Measurements from ENCODE around the gene DPP3. TPM values are rescaled to one million over a fixed set of nuclear protein-coding genes. Genes with fewer than 3 reads are reported as not detected.
A peak's percentile ranks its signal among the peaks of the same experiment; 100 is the strongest.
"Not testable (repeated sequence)": the region's sequence is repeated elsewhere in the genome, so short reads cannot be mapped to it uniquely, and the experiment has no call there.

DPP3 gene, protein sequence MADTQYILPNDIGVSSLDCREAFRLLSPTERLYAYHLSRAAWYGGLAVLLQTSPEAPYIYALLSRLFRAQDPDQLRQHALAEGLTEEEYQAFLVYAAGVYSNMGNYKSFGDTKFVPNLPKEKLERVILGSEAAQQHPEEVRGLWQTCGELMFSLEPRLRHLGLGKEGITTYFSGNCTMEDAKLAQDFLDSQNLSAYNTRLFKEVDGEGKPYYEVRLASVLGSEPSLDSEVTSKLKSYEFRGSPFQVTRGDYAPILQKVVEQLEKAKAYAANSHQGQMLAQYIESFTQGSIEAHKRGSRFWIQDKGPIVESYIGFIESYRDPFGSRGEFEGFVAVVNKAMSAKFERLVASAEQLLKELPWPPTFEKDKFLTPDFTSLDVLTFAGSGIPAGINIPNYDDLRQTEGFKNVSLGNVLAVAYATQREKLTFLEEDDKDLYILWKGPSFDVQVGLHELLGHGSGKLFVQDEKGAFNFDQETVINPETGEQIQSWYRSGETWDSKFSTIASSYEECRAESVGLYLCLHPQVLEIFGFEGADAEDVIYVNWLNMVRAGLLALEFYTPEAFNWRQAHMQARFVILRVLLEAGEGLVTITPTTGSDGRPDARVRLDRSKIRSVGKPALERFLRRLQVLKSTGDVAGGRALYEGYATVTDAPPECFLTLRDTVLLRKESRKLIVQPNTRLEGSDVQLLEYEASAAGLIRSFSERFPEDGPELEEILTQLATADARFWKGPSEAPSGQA
- total RNA-seq, result 49.9 and 56.0 TPM in 2 replicates

GRCh38 chr11:66480117-66480938 lies at the start of gene DPP3:
Gene DPP3, plus strand, starts transcription at chr11:66480434. Its CDS starts 1,767 bp downstream, at chr11:66482201.
- DNase-seq (ENCODE audit: low read depth in 2 of 2), result peak; percentile 91 to 98

DNA sequence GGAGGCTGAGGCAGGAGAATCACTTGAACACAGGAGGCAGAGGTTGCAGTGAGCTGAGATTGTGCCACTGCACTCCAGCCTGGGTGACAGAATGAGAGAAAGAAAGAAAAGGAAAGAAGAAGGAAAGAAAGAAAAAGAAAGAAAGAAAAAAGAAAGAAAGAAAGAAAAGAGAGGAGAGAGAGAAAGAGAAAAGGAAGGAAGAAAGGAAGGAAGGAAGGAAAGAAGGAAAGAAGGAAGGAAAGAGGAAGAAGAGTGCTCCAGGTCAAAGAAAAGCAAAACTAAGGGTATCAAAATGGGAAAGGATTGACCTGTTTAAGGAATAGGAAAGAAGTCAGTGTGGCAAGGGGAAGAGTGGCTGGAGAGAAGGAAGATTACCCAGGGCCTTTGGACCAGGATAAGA lies 48.9 kb upstream of the DPP3 start:
- DNase-seq (ENCODE audit: low read depth in 2 of 2), result not testable (repeated sequence)

- DNase-seq (ENCODE audit: low read depth in 2 of 2), result not testable (repeated sequence)
Observed at GRCh38 chr11:66431871-66432329, 48.3 kb upstream of the DPP3 start.

GRCh38 chr11:66432597-66432996 lies 47.6 kb upstream of the DPP3 start:
- no peak for DNase-seq (ENCODE audit: low read depth in 2 of 2)

- DNase-seq (ENCODE audit: low read depth in 2 of 2), result no peak
Observed at GRCh38 chr11:66437979-66438503, 42.2 kb upstream of the DPP3 start.

DNA sequence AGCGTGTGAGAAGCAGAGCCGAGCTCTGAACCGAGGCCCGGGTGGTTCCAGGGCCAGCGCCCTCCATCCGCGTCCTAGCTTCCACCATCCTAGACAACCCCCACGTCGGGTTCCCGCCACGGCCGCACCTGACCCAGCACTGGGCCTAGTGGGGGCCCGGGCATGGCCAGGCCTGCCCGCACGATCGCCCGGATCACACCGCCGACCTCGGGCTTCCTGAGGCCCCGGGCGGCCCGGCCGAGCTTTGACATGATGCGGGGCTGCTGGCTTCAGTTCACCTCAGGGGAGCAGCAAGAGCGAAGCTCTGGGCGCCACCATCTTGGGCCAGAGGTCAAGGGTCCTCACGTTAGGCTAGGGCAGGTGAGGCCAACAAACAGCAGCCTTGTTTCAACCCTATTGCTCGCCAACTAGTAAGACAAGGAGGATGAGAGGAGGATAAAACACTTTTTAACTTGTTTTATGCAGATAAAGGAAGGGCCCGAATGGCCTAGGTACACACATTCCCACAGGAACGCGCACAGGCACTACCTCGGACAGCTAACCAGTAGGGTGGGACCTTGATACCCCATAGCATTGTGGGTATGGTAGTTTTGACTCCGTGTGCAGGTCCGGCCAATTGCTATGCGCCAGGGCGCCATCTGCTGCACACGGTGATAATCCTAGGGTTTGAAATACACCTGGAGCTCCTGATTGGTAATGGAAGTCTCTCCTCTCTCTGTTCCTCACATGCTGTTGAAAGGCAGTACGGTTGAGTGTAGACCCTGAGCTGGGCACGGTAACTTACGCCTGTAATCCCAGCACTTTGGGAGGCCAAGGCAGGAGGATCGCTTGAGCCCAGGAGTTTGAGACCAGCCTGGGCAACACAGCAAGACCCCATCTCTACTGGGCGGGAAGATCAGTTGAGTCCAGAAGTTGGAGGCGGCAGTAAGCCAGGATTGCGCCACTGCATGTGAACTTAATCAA lies 41.4 kb upstream of the DPP3 start, which contains the start of gene MRPL11:
Gene MRPL11, minus strand, starts transcription at position 345 of the 963 bp plus-strand sequence. Its CDS starts 94 bp downstream, at position 251.
- peak; percentile 92 to 95 for DNase-seq (ENCODE audit: low read depth in 2 of 2)

- not testable (repeated sequence) for DNase-seq (ENCODE audit: low read depth in 2 of 2)
Observed at GRCh38 chr11:66440101-66440939, 39.9 kb upstream of the DPP3 start.

DNA sequence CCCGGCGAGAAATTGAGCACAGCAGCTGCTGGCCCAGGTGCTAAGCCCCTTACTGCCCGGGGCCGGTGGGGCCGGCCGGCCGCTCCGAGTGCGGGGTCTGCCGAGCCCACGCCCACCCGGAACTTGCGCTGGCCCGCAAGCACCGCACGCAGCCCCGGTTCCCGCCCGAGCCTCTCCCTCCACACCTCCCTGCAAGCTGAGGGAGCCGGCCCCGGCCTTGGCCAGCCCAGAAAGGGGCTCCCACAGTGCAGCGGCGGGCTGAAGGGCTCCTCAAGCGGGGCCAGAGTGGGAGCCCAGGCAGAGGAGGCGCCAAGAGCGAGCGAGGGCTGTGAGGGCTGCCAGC lies 39.3 kb upstream of the DPP3 start:
- DNase-seq (ENCODE audit: low read depth in 2 of 2), result not testable (repeated sequence)

- no peak for DNase-seq (ENCODE audit: low read depth in 2 of 2)
Observed at GRCh38 chr11:66443602-66444001, 36.6 kb upstream of the DPP3 start.

- DNase-seq (ENCODE audit: low read depth in 2 of 2), result no peak
Observed at GRCh38 chr11:66447012-66447411, 33.2 kb upstream of the DPP3 start.

DNA sequence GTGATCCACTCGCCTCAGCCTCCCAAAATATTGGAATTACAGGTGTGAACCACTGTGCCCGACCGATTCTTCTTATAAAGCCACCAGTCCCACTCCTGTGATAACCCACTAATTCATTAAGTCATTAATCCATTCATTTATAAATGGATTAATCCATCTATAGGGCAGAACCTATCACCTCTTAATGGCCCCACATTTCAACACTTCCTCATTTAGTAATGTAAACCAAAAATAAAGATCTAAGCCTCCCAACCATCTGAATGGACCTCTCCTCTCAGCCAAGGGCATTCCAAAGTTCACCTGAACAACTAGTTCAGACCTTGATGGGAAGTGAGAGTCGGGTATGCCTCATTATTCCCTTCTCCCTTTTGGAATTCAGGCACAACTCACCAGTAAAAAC lies 31.7 kb upstream of the DPP3 start:
- DNase-seq (ENCODE audit: low read depth in 2 of 2), result no peak

GRCh38 chr11:66450560-66450959 lies 29.7 kb upstream of the DPP3 start:
- DNase-seq (ENCODE audit: low read depth in 2 of 2), result no peak

DNA sequence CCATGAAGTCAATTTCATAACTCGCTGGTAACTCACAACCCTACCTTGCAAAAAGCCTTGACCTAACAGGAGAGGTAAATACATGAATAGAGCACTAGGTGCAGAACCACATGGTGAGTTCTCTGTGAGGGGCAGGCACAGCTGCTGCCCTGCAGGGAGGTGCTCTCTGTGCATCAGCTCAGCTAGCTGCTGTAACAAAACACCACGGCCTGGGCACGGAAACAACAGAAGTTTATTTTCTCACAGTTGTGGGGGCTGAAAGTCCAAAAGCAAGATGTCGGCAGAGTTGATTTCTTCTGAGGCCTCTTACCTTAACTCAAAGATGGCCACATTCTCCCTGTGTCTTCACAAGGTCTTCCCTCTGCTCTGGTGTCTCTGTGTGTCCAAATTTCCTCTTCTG lies 28.6 kb upstream of the DPP3 start:
- no peak for DNase-seq (ENCODE audit: low read depth in 2 of 2)

- no peak for DNase-seq (ENCODE audit: low read depth in 2 of 2)
Observed at GRCh38 chr11:66454247-66454646, 26.0 kb upstream of the DPP3 start.

GRCh38 chr11:66454828-66455227 lies 25.4 kb upstream of the DPP3 start:
- no peak for DNase-seq (ENCODE audit: low read depth in 2 of 2)

DNA sequence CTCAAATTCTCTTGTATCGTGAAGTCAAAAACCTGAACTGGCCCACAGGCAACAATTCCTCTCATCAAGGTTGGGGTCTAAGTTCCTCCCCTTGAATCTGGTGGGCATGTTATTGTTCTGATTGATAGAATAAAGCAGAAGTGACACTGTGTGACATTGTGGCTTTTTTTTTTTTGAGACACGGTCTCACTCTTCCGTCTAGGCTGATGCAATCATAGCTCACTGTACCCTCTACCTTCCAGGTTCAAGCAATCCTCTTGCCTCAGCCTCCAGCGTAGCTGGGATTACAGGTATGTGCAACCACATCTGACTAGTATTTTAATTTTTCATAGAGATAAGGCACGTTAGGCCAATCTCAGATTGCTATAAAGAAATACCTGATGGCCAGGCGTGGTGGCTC lies 22.4 kb upstream of the DPP3 start:
- no peak for DNase-seq (ENCODE audit: low read depth in 2 of 2)

GRCh38 chr11:66459138-66459778 lies 21.0 kb upstream of the DPP3 start:
- DNase-seq (ENCODE audit: low read depth in 2 of 2), result no peak

DNA sequence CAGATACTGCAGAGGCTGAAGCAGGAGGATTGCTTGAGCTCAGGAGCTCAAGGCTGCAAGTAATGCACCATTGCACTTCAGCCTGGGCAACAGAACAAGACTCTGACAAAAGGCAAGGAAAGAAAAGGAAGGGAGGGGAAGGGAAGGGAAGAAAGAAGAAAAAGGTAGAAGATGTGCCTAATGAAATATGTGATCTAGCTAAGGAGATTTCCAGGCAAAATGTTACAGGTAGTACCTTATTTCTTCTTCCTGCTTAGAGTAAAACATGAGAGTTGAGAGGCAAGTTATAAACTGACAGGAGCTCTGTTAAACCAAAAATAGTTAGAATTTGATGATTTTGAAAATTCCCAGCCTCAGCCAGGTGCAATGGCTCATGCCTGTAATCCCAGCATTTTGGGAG lies 18.2 kb upstream of the DPP3 start:
- DNase-seq (ENCODE audit: low read depth in 2 of 2), result no peak

- no peak for DNase-seq (ENCODE audit: low read depth in 2 of 2)
Observed at GRCh38 chr11:66462911-66463310, 17.3 kb upstream of the DPP3 start.
